OCI-LY7 (cell line): Measurements from ENCODE around the gene HOTAIR. TPM values are rescaled to one million over a fixed set of nuclear protein-coding genes. Genes with fewer than 3 reads are reported as not detected.

Experiments
- BruUV-seq: library from RNA; stranded (reverse); fragments of 400-500 nt; replicated peaks from 2 replicates; lab custom pipeline; 2021; lab: Mats Ljungman, UMichigan
- CTCF ChIA-PET: fragments of 300-600 bp; sonication (Branson Sonifier 250); formaldehyde crosslinking; loops from one replicate; lab custom pipeline; 2022; ENCODE audit warnings: antibody characterized with exemption; ENCODE audit not compliant: unreplicated experiment; lab: Charles Lee
- POLR2A ChIA-PET: fragments of 300-600 bp; sonication (Branson Sonifier 250); formaldehyde crosslinking; loops from one replicate; lab custom pipeline; 2022; ENCODE audit warnings: antibody characterized with exemption; lab: Charles Lee
- DNase-seq: peaks from one replicate; pipeline ENCODE4 v3.0.0-alpha.2; 2015; ENCODE audit warnings: low spot score
- H2AFZ ChIP-seq: fragments of 200-600 bp; sonication (generic), shearing (Covaris generic); 2 replicates; pipeline ENCODE4 v1.6.1; 2014; ENCODE audit warnings: mild to moderate bottlenecking, antibody characterized with exemption, low read length, moderate library complexity
- H3K27ac ChIP-seq: fragments of 200-600 bp; sonication (generic); 2 replicates; pipeline ENCODE4 v1.5.1; 2014; ENCODE audit warnings: mixed run types, low read depth, mild to moderate bottlenecking, moderate library complexity, low read length, inconsistent platforms; ENCODE audit not compliant: poor library complexity, severe bottlenecking
- H3K36me3 ChIP-seq: fragments of 200-600 bp; sonication (generic); 2 replicates; pipeline ENCODE4 v1.6.1; 2014; ENCODE audit warnings: mild to moderate bottlenecking, antibody characterized with exemption, low read length, moderate library complexity, mixed read lengths; ENCODE audit not compliant: insufficient read depth
- H3K4me1 ChIP-seq: fragments of 200-600 bp; sonication (generic); 2 replicates; pipeline ENCODE4 v1.5.1; 2014; ENCODE audit warnings: mild to moderate bottlenecking, low read length; ENCODE audit not compliant: insufficient read depth, poor library complexity, severe bottlenecking
- H3K4me2 ChIP-seq: fragments of 200-600 bp; sonication (generic); 2 replicates; pipeline ENCODE4 v1.6.1; 2014; ENCODE audit warnings: mild to moderate bottlenecking, low read length
- H3K4me3 ChIP-seq: fragments of 200-600 bp; sonication (generic); 2 replicates; pipeline ENCODE4 v1.5.1; 2014; ENCODE audit warnings: mild to moderate bottlenecking, low read depth, low read length; ENCODE audit not compliant: poor library complexity, severe bottlenecking
- H3K79me2 ChIP-seq: fragments of 200-600 bp; sonication (generic); 2 replicates; pipeline ENCODE4 v1.6.1; 2016; ENCODE audit warnings: low read depth, mild to moderate bottlenecking, low read length, moderate library complexity, mixed read lengths; ENCODE audit not compliant: insufficient read depth
- H3K9me2 ChIP-seq: fragments of 200-600 bp; sonication (generic); 2 replicates; pipeline ENCODE4 v1.6.1; 2016; ENCODE audit warnings: mild to moderate bottlenecking, low read length, mixed read lengths; ENCODE audit not compliant: insufficient read depth
- H3K9me3 ChIP-seq: fragments of 200-600 bp; sonication (generic); 2 replicates; pipeline ENCODE4 v1.6.1; 2014; ENCODE audit warnings: mild to moderate bottlenecking, mixed run types, low read length, mixed read lengths
- H4K20me1 ChIP-seq: fragments of 200-600 bp; sonication (generic); 2 replicates; pipeline ENCODE4 v1.6.1; 2014; ENCODE audit warnings: mild to moderate bottlenecking, antibody characterized with exemption, low read length, moderate library complexity, mixed read lengths; ENCODE audit not compliant: insufficient read depth
- EZH2phosphoT487 ChIP-seq: fragments of 200-600 bp; sonication (generic); IDR thresholded peaks from 2 replicates; pipeline ENCODE4 v1.6.1; 2018; ENCODE audit warnings: low read depth, borderline replicate concordance, mild to moderate bottlenecking, mixed run types, antibody characterized with exemption, low read length, moderate library complexity, mixed read lengths
- intact Hi-C: fragments of 100-400 bp; cut with micrococcal nuclease; formaldehyde crosslinking; loops from one replicate; pipeline ENCODE4 v1.10.0; 2022; ENCODE audit not compliant: unreplicated experiment
- total RNA-seq, 2 experiments: library from RNA; depleted of rRNA in 1 of 2; stranded (reverse); fragments of >200 nt in 1 of 2; shearing (Covaris generic) in 1 of 2; gene quantifications; 2 replicates each; pipeline ENCODE4 v1.2.3, GENCODE V29; 2014 to 2022
- TF ChIP-seq, protein P1 (sequence below): fragments of 200-600 bp; sonication (generic); conservative IDR thresholded peaks from 2 replicates; pipeline ENCODE4 v1.5.1; 2014; ENCODE audit warnings: mild to moderate bottlenecking, antibody characterized with exemption, low read length, moderate library complexity, mixed read lengths

HOTAIR gene
- total RNA-seq, 2 experiments from 2014 or later: 0.88 to 5.3 TPM

DNA sequence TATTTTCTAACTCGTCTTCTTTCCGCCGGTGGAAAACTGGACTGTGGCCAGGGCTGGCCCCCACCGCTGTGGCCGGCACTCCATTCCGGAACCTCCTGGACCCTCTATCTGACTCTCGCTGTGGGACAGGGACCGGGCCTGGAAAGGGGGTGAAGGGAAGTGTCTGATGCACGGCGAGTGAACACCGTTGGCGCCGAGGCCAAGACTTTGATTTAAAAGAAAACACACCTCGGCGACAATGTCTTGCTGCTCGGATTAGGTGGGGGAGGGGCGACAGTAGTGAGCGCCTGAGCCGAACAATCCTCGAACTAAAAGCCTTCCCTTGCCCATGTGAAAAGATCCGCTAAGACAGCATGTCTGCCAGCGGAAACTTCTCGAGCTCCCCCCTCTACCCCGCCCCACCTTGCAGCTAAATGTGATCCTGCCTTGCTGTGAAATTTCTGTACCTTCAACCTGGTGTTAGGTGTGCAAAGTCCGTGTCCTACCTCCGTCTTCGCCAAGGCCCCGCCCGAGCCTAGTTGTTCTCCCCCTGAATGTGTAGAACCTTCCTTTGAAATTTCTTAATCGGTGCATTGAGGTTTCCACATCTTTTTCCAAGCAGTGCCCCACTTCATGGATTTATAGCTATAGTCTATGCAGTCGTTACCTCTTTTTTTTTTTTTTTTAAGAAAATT is 862 bp upstream of the HOTAIR start:
- Histone ChIP-seq H2AFZ (no peak overlapping the region), H3K27ac (peak overlapping the region; percentile 83), H3K79me2 (no peaks in the 10 kb centered on the region), H3K4me2 (peak overlapping the region; percentile 65), H3K9me2 (no peaks in the 10 kb centered on the region), H3K4me1 (peaks cover 34% of the 10 kb centered on the region), H3K4me3 (peak overlapping the region; percentile 71), H4K20me1 (no peaks in the 10 kb centered on the region), H3K9me3 (no peaks in the 10 kb centered on the region), H3K36me3 (no peaks in the 10 kb centered on the region)
- no peak for TF ChIP-seq EZH2phosphoT487
- TF ChIP-seq, protein P1, sequence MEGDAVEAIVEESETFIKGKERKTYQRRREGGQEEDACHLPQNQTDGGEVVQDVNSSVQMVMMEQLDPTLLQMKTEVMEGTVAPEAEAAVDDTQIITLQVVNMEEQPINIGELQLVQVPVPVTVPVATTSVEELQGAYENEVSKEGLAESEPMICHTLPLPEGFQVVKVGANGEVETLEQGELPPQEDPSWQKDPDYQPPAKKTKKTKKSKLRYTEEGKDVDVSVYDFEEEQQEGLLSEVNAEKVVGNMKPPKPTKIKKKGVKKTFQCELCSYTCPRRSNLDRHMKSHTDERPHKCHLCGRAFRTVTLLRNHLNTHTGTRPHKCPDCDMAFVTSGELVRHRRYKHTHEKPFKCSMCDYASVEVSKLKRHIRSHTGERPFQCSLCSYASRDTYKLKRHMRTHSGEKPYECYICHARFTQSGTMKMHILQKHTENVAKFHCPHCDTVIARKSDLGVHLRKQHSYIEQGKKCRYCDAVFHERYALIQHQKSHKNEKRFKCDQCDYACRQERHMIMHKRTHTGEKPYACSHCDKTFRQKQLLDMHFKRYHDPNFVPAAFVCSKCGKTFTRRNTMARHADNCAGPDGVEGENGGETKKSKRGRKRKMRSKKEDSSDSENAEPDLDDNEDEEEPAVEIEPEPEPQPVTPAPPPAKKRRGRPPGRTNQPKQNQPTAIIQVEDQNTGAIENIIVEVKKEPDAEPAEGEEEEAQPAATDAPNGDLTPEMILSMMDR: no peak
- peak; percentile 37 for DNase-seq
- ChIA-PET CTCF (no interaction called here), POLR2A (interaction anchor here (0.7 to 0.8 kb wide), 3 partner anchors 11 to 246 kb away, joined by 3 to 4 read pairs (median 3); no protein-coding TSS in a partner anchor)
- TSS peak; percentile 90 for BruUV-seq
- intact Hi-C loops: loop anchor here (5.0 kb wide), 1 partner anchor 218 kb away; no protein-coding TSS in a partner anchor

DNA sequence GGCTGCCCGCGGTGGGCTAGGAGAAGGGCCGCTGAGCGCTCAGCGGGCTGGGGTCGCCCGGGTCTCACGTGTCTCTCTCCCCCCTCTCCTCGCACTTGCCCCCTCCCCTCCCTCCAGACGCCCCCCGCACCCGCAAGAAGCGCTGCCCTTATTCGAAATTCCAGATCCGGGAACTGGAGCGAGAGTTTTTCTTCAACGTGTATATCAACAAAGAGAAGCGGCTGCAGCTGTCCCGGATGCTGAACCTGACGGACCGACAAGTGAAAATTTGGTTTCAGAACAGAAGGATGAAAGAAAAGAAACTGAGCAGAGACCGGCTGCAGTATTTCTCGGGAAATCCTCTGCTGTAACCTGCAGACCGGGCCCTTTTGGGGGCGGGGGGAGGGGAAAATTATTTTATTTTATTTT is 314 bp upstream of the HOTAIR start:
- TSS peak; percentile 44 for BruUV-seq
- DNase-seq: peak; percentile 74
- Histone ChIP-seq H3K9me3 (no peaks in the 10 kb centered on the region), H3K4me2 (peak overlapping the region; percentile 65), H3K79me2 (no peaks in the 10 kb centered on the region), H4K20me1 (no peaks in the 10 kb centered on the region), H3K4me1 (peaks cover 34% of the 10 kb centered on the region), H3K36me3 (no peaks in the 10 kb centered on the region), H3K4me3 (peak overlapping the region; percentile 71), H3K9me2 (no peaks in the 10 kb centered on the region), H2AFZ (peak overlapping the region; percentile 77), H3K27ac (peak overlapping the region; percentile 83)
- ChIA-PET POLR2A (interaction anchor here (0.7 kb wide), 1 partner anchor 245 kb away, joined by 3 read pairs; no protein-coding TSS in a partner anchor), CTCF (no interaction called here)
- intact Hi-C loops: loop anchor here (5.0 kb wide), 1 partner anchor 218 kb away; no protein-coding TSS in a partner anchor
- no peak for TF ChIP-seq EZH2phosphoT487
- TF ChIP-seq, protein P1: no peak
